ENCODE data around the gene ATP2B3. TPM values are rescaled to one million over a fixed set of nuclear protein-coding genes. Genes with fewer than 3 reads are reported as not detected.

ATP2B3 gene
- total RNA-seq, 4 donors from 2014 or later = not detected

DNA sequence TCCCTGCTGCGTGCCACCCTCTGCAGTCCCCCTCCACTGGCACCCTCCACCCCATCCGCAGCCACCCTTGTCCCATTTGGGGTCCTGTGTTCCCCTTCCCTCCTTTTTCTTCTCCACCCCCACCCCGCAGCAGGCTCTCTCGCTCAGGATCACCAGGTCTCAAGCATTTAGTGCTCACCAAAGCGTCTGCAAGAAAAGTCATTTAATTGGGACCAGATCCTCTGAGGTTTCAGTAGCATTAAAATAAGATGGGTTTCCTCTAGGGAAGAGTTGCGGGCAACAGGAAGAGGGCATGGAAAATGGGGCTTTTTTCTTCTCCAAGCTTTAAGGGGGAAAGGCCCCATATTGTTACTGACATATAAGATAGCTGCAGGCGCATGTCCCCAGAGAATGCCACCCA, 42.2 kb upstream of the ATP2B3 start:
- Histone ChIP-seq H3K4me3 (peak overlapping the region; percentile 28 to 41 (median 36)), H3K27me3 (no peaks in the 10 kb centered on the region), H3K9me3 (no peaks in the 10 kb centered on the region), H3K27ac (no peak overlapping the region), H3K36me3 (no peaks in the 10 kb centered on the region), H3K4me1 (no peaks in the 10 kb centered on the region)
- intact Hi-C loops (cut with DNase I; ENCODE audit: low total_unique reads) = no loop called here
- ATAC-seq = no peak
- DNase-seq = no peak
- TF ChIP-seq CTCF (IDR thresholded peaks at IDR 0.05 in 4 of 5, conservative IDR thresholded peaks at IDR 0.05 in 1 of 5) (no peak), POLR2A (IDR thresholded peaks at IDR 0.05) (no peak)
- in situ Hi-C loops (cut with MboI; ENCODE audit: low sequenced_read_pairs in 4 of 4) = no loop called here

DNA sequence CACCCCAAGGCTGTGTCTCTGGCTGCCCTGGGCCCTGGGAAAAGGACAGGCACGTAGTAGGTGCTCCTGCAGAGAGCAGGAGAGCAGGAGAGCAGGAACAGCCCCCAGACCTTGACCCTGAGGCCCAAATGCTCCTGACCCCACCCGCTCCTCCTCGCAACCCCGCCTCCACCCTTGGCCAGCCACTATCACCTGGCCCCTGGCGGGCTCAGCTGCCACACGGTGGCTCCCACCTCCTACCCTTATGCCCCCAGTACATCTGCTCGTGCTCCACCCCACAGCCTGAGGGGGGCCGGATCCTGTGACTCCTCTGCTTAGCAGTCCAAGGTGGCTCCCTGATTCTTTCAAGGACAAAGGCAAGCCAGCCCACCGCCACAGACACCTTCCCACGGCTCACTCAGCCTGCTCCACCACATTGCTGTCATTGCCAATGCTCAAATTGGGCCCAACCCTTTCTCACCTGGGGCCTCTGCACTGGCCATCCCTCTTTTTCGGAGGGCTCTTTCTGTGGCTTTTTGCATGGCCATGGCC, 41.6 kb upstream of the ATP2B3 start:
- in situ Hi-C loops (cut with MboI; ENCODE audit: low sequenced_read_pairs in 4 of 4) = no loop called here
- no peak for DNase-seq
- intact Hi-C loops (cut with DNase I; ENCODE audit: low total_unique reads) = no loop called here
- ATAC-seq = no peak
- Histone ChIP-seq H3K4me3 (no peak overlapping the region), H3K36me3 (no peaks in the 10 kb centered on the region), H3K27ac (no peak overlapping the region), H3K4me1 (no peaks in the 10 kb centered on the region), H3K27me3 (no peaks in the 10 kb centered on the region), H3K9me3 (no peaks in the 10 kb centered on the region)
- no peak for TF ChIP-seq CTCF (IDR thresholded peaks at IDR 0.05 in 4 of 5, conservative IDR thresholded peaks at IDR 0.05 in 1 of 5)
- no peak for TF ChIP-seq POLR2A (IDR thresholded peaks at IDR 0.05)

GRCh38 chrX:153476666-153477363, 40.6 kb upstream of the ATP2B3 start:
- Histone ChIP-seq H3K27ac (peak overlapping the region in 2 of 4 donors; percentile 14 to 38), H3K4me3 (no peak overlapping the region), H3K4me1 (no peaks in the 10 kb centered on the region), H3K27me3 (no peaks in the 10 kb centered on the region), H3K9me3 (no peaks in the 10 kb centered on the region), H3K36me3 (no peaks in the 10 kb centered on the region)
- intact Hi-C loops (cut with DNase I; ENCODE audit: low total_unique reads) = no loop called here
- no peak for ATAC-seq
- TF ChIP-seq POLR2A (IDR thresholded peaks at IDR 0.05) = no peak
- no peak for TF ChIP-seq CTCF (IDR thresholded peaks at IDR 0.05 in 4 of 5, conservative IDR thresholded peaks at IDR 0.05 in 1 of 5)
- in situ Hi-C loops (cut with MboI; ENCODE audit: low sequenced_read_pairs in 4 of 4) = no loop called here
- no peak for DNase-seq

GRCh38 chrX:153477364-153477857, 40.0 kb upstream of the ATP2B3 start:
- no peaks in the 10 kb centered on the region for H3K9me3 ChIP-seq
- in situ Hi-C loops (cut with MboI; ENCODE audit: low sequenced_read_pairs in 4 of 4) = no loop called here
- intact Hi-C loops (cut with DNase I; ENCODE audit: low total_unique reads) = no loop called here
- no peak overlapping the region for H3K4me3 ChIP-seq
- H3K4me1 ChIP-seq = no peaks in the 10 kb centered on the region
- no peak for ATAC-seq
- no peak for DNase-seq
- H3K27me3 ChIP-seq = no peaks in the 10 kb centered on the region
- TF ChIP-seq POLR2A (IDR thresholded peaks at IDR 0.05) (no peak), CTCF (IDR thresholded peaks at IDR 0.05 in 4 of 5, conservative IDR thresholded peaks at IDR 0.05 in 1 of 5) (no peak)
- H3K36me3 ChIP-seq = no peaks in the 10 kb centered on the region
- H3K27ac ChIP-seq = no peak overlapping the region
